Articular chondrocyte of knee joint (primary cell): ENCODE results near the gene THAP5. TPM values are rescaled to one million over a fixed set of nuclear protein-coding genes. Genes with fewer than 3 reads are reported as not detected.

ENCODE experiments used
- total RNA-seq: library from RNA; depleted of rRNA; stranded (reverse); fragments of >200 nt; gene quantifications from 2 replicates; pipeline ENCODE4 v1.2.3, GENCODE V29; 2012

Gene THAP5
- 41.3 and 42.1 TPM in 2 replicates for total RNA-seq

GRCh38 chr7:108569381-108570145 is at the start of gene THAP5, which contains the start of gene DNAJB9:
THAP5 (minus strand) TSS chr7:108569706; CDS start chr7:108569569, 137 bp downstream.
DNAJB9 (plus strand) TSS chr7:108569874; CDS start chr7:108571727, 1,853 bp downstream.

GRCh38 chr7:108525985-108526767 is 43.3 kb downstream of the THAP5 start, which contains the start of gene PNPLA8:
PNPLA8 (minus strand) TSS chr7:108526135; CDS start chr7:108515491, 10,644 bp downstream.

Other genes starting within 250 kb of the THAP5 start
- 0.13 and 0.65 TPM in 2 replicates for gene NRCAM, start 113.3 kb downstream of the THAP5 start, total RNA-seq
- 41.0 and 42.1 TPM in 2 replicates for gene PNPLA8, start 43.6 kb downstream of the THAP5 start, total RNA-seq
- gene DNAJB9, start 168 bp upstream of the THAP5 start, total RNA-seq, result 28.2 and 43.5 TPM in 2 replicates